ENCODE results near the gene GALK2.
"Not testable (repeated sequence)": the region's sequence is repeated elsewhere in the genome, so short reads cannot be mapped to it uniquely, and the experiment has no call there.

Gene GALK2

DNA sequence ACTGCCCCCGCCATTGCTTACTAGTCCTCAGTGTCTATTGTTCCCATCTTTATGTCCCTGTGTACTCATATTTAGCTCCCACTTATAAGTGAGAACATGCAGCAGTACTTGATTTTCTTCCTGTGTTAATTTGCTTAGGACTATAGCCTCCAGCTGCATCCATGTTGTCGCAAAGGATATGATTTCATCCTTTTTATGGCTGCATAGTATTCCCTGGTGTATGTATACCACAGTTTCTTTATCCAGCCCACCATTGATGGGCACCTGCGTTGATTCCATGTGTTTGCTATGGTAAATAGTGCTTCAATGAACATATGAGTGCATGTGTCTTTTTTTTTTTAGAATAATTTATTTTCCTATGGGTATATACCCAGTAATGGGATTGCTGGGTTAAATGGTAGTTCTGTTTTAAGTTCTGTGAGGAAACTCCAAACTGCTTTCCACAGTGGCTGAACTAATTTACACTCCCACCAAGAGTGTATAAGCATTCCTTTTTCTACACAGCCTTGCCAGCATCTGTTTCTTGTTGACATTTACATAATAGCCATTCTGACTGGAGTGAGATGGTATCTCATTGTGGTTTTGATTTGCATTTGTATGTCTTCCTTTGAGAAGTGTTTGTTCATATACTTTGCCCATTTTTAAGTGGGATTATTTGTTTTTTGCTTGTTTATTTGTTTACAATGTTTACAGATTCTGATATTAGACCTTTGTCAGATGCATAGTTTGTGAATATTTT is 53.7 kb downstream of the GALK2 start:
- peak; percentile 31 to 32 for DNase-seq (ENCODE audit: low read depth in 2 of 2)

- DNase-seq (ENCODE audit: low read depth in 2 of 2), result no peak
These were observed 55.7 kb downstream of the GALK2 start for GRCh38 chr15:49225572-49226281.

DNA sequence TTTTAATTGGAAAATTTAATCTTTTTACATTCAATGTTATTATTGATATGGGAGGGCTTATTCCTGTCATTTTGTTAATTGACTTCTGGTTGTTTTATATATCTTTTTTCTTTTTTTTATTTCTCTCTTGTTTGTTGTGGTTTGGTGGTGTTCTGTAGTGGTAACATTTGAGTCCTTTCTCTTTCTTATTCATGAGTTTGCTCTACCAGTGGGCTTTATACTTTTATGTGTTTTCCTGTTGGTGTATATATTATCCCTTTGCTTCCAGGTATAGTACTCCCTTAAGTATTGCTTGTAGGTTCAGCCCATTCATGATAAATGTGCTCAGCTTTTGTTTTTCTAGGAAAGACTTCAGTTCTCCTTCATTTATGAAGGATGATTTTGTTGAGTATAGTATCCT is 57.6 kb downstream of the GALK2 start:
- no peak for DNase-seq (ENCODE audit: low read depth in 2 of 2)

DNA sequence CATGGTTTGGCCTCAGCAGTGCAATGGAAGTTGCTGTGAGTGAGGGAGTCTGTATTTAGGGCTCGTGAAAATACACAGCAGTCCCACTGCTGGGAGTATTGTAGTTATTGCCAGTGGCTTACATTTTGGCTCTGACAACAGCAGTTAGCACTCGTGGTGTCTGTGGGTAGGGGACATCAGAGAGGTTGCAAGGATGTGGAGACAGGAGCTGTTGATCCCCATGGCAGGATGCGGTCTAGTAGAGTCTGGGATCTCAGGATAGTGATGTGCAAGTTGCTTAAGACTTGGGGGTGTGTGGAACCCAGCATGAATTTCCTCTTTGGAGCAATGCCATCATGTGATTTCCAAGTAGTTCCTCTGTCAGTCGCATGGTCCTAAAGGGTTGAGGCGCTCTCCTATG is 59.9 kb downstream of the GALK2 start:
- DNase-seq (ENCODE audit: low read depth in 2 of 2), result no peak

GRCh38 chr15:49232236-49232806 is 62.3 kb downstream of the GALK2 start:
- DNase-seq (ENCODE audit: low read depth in 2 of 2), result no peak

GRCh38 chr15:49235446-49236124 is 65.5 kb downstream of the GALK2 start:
- peak; percentile 87 to 88 for DNase-seq (ENCODE audit: low read depth in 2 of 2)

DNA sequence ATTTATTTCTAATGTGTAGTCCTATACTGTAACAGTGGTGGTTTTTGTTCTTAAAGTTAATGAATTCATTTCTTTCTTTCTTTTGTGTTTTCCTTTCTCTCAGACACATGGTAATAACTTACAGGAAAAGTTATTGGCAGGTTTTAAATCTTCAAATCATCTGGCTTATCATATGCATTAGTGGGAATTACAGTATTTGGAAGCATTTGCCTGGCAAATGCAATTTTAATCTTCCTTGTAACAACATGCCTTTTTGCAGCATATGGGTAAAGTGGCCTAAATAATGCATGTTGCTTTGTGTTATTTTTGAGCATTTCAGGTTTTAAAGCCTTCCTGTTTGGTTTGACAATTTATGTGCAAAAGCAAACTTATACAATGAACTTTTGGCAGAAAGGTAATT is 66.8 kb downstream of the GALK2 start:
- no peak for DNase-seq (ENCODE audit: low read depth in 2 of 2)

DNA sequence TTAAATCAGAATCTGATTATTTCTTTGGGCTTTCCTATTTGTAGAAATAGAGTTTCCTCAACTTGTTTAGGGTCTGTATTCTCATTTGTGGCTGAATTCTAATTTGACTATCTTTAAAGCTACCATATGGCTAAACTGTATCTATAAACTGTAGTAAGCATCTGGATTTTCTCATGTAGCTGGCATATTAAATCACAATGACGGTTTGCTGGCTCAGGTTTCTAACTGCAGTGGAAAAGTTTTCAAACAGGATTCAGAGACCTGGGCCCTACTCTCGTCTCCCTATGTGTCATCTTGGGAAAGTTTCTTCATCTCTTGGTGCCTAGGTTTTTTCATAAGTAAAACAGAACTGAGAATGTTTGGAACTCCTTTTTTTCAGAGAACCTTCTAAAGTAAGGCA is 68.3 kb downstream of the GALK2 start:
- DNase-seq (ENCODE audit: low read depth in 2 of 2), result peak; percentile 90

DNA sequence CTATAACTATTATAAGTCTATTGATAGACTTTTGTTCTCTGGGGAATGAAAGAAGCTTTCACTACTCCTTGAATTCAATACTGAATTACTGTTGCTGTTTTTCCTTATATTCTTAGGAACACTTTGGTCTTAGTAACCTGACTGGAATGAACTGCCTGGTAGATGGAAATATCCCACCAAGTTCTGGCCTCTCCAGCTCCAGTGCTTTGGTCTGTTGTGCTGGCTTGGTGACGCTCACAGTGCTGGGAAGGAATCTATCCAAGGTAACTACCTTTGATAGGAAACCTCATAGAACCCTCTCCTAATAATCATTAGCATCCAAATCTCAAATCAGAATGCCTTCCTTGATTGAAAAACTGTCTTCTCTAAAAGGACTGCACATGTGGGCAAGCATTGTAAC is 69.1 kb downstream of the GALK2 start:
- DNase-seq (ENCODE audit: low read depth in 2 of 2), result no peak

GRCh38 chr15:49242820-49243219 is 72.8 kb downstream of the GALK2 start:
- DNase-seq (ENCODE audit: low read depth in 2 of 2), result peak; percentile 79

DNA sequence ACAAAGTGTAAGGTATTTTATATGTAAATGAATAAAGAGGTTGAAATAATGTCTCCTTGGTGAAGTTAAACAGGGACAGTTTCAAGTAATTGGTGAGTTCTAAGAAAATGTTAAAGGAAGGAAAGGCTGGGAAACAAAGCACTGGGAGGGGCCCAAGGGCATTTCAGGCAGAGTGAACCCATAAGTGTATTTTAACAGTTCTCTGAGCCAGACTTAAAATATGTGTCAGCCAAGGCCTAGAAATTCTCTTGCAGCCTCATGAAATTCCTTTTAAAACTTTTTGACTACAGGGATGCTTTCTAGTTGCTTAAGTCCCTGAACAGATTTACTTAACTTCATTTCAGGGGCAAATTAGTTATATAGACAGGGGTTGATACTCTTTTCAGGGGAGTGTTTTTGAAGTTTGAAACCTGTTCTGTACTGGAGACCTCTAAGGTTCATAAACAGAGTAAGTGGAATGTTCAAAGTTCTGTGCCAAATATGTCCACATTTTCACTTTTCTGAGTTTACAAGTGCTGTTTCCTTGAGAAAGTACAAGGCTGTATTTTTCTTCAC is 77.6 kb downstream of the GALK2 start:
- DNase-seq (ENCODE audit: low read depth in 2 of 2), result no peak

DNA sequence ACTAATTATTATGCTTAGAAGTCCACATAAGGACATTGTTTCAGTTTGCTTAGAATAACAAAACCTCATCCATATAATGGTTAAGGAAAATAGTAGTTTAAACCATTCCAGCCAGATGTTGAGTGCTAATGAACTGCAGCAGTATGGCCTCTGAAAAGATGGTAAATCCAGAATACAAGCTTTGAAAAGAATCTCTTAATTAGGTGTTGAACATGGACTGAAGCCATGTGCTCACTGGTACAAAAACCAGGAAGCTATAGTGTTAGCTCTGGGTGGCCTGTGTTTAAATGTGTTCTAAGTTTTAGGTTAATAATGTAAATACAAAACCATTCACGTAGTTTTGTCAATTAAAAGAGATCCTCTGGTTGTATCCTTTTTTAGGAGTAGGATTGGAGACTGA is 78.2 kb downstream of the GALK2 start:
- DNase-seq (ENCODE audit: low read depth in 2 of 2), result no peak

DNA sequence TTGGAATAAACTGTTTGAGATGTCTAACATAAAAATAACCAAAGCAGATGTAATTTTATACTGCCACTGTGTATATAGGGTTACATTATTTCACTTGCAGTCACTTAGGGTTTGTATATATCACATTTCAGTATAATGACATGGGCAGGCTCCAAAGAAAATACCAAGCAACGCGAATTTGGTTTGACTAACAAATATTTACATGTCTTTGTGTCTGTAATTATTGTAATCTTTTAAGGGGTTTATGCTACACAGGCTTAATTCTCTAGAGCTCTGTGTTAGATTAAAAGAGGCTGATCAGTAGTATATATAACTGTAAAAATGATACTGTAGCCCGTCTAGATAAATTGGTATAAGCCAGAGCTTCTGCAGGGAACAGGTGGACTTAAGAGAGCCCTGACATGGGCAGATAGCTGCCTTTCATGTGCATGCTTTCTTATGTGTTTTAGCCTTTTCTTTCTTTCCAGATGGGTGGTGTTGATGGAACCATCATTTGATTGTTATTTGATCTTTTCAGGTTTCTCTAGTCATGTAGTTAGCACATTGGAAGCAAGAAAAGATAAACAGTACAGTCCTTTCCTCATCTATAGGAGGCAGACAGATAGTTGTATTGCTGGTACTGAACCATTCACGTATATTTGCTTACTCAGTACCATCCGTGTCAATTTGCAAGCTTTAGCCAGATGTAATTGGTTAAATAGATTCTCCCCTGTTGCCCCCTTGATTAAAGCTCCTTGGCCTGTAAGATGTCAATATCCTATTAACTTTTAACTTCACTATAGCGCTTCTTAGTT is 86.1 kb downstream of the GALK2 start:
- DNase-seq (ENCODE audit: low read depth in 2 of 2), result no peak

- DNase-seq (ENCODE audit: low read depth in 2 of 2), result not testable (repeated sequence)
These were observed 95.1 kb downstream of the GALK2 start for GRCh38 chr15:49265117-49265516.

- DNase-seq (ENCODE audit: low read depth in 2 of 2), result no peak
These were observed 95.9 kb downstream of the GALK2 start for GRCh38 chr15:49265911-49266310.

GRCh38 chr15:49270541-49271421 is 100.7 kb downstream of the GALK2 start:
- DNase-seq (ENCODE audit: low read depth in 2 of 2), result no peak

DNA sequence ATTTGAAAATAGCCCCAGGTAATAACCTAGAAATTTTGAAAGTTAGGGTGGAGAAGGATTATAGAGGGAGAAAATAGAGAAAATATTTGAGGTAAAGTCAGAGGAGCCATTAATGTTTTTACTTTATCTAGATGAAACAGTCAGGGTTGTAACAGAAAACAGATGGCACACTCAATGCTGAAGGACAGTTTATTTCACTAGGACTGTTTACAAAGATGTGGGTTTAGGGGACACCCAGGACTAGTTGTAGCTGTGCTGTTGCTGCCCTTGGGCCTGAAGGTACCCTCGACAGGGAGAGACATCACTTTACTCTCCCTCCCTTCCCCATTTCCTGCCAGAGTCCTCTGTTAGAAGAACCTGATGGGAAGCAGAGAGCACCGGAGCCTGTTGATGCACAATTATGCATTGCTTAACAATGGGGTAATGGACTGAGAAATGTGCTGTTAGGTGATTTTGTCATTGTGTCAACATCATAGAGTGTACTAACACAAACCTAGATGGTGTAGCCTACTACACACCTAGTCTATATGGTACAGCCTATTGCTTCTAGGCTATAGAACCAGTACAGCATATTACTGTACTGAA is 103.8 kb downstream of the GALK2 start:
- DNase-seq (ENCODE audit: low read depth in 2 of 2), result no peak

GRCh38 chr15:49278751-49279150 is 108.7 kb downstream of the GALK2 start:
- no peak for DNase-seq (ENCODE audit: low read depth in 2 of 2)

DNA sequence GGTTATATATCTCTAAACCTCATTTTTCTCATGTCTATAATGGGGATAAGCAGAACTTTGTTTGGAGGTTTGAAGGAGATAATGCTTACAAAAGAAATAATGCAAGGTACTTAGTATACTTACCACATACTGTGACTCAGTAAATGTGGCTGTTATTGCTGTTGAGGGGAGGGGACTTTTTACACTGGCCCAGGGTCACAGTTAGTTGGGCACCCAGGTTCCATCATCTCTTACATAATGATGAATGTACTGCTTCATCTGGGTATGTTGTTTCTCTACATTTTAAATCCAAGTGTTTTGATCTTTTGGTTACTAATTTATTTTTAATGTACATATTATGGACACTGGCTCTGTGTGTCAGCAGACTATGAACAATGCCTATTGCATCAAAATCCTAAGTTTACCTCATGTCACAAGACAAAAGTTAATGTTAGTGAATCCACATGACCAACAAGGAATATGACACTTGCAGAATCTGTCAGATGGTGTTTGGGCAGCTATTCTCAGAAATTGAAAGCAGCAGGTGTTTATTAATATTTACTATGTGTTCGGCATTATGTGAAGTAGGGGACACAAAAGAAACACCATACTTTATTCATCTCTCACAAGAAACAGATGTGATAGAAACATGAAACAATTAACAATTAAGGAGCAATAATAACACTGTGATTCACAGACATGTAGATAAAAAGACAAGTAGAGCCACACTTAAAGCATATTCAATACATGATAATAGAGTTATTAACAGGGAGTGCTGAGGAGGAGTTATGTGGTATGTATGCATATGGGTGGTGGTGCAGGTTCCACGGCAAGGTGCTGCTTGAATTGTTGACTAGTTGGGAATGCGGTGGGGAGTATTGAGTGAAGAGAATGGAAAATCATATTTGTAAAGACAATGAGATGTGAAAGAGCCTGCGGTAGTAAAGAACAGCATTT is 109.7 kb downstream of the GALK2 start:
- DNase-seq (ENCODE audit: low read depth in 2 of 2), result no peak

Measured in fibroblast of skin of left quadriceps (primary cell).